ENCODE measurements around the gene CAPN13. TPM values are rescaled to one million over a fixed set of nuclear protein-coding genes. Genes with fewer than 3 reads are reported as not detected.

CAPN13 gene
- total and polyA plus RNA-seq, 2 donors (not counting 1 experiment from before 2014, with no cell fraction given): not detected

DNA sequence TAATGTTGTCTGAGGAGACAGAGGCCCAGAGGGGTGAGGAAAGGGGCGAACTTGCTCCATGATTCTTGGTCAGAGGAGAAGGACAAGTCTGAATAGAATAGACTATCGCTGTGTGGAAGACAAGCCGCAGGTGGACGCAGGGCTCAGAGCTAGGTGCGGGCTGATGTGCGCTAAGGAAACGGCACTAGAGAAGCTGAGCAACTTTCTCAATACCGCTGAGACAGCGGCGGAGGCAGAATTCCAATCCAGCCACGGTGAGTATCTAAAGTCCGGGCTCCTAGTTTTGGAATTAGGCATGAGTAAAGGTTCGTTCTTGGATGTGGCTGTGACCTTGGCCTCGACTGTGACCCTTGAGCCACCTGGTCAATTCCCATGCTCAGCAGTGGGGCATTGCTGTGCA is 47.8 kb downstream of the CAPN13 start:
- Histone ChIP-seq H3K79me2 (ENCODE audit: control insufficient read depth, insufficient read depth, low read length) (no peaks in the 10 kb centered on the region), H3K27me3 (replicated peaks in 1 of 4; ENCODE audit: control extremely low read depth in 1 of 4, control insufficient read depth in 3 of 4, insufficient read depth in 4 of 4, low read length in 3 of 4) (peaks cover 0 to 2% (median 0%) of the 10 kb centered on the region in 4 experiments), H3K27ac (ENCODE audit: low read length in 2 of 2) (no peak overlapping the region), H3K4me2 (replicated peaks; ENCODE audit: low read depth, low read length, poor library complexity, severe bottlenecking) (no peak overlapping the region), H2AFZ (ENCODE audit: insufficient read depth, low read depth, low read length, poor library complexity, severe bottlenecking) (no peak overlapping the region), H3K9me3 (ENCODE audit: control extremely low read depth in 1 of 3, control insufficient read depth in 2 of 3, insufficient read depth in 1 of 3, low read length in 2 of 3) (no peaks in the 10 kb centered on the region), H4K20me1 (ENCODE audit: control insufficient read depth, insufficient read depth, low read length, poor library complexity, severe bottlenecking) (no peaks in the 10 kb centered on the region), H3K4me1 (ENCODE audit: control insufficient read depth in 2 of 2, insufficient read depth in 2 of 2, low read length in 2 of 2) (no peaks in the 10 kb centered on the region), H3K4me3 (ENCODE audit: control extremely low read depth in 1 of 5, extremely low read depth in 1 of 5, insufficient read depth in 1 of 5, low read depth in 2 of 5, low read length in 4 of 5) (no peak overlapping the region), H3K36me3 (replicated peaks in 1 of 2; ENCODE audit: control extremely low read depth in 1 of 2, control insufficient read depth in 1 of 2, extremely low read depth in 1 of 2, insufficient read depth in 2 of 2, low read length in 1 of 2) (no peaks in the 10 kb centered on the region), H3K9ac (ENCODE audit: low read length) (no peak overlapping the region)
- intact Hi-C loops (cut with micrococcal nuclease): no loop called here
- no peak overlapping the region for H3K27ac Mint-ChIP-seq
- no peaks in the 10 kb centered on the region for H3K9me3 Mint-ChIP-seq (ENCODE audit: insufficient read depth)
- TF ChIP-seq, protein P1, sequence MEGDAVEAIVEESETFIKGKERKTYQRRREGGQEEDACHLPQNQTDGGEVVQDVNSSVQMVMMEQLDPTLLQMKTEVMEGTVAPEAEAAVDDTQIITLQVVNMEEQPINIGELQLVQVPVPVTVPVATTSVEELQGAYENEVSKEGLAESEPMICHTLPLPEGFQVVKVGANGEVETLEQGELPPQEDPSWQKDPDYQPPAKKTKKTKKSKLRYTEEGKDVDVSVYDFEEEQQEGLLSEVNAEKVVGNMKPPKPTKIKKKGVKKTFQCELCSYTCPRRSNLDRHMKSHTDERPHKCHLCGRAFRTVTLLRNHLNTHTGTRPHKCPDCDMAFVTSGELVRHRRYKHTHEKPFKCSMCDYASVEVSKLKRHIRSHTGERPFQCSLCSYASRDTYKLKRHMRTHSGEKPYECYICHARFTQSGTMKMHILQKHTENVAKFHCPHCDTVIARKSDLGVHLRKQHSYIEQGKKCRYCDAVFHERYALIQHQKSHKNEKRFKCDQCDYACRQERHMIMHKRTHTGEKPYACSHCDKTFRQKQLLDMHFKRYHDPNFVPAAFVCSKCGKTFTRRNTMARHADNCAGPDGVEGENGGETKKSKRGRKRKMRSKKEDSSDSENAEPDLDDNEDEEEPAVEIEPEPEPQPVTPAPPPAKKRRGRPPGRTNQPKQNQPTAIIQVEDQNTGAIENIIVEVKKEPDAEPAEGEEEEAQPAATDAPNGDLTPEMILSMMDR (IDR thresholded peaks at IDR 0.05): no peak
- no peak for TF ChIP-seq EZH2 (IDR thresholded peaks at IDR 0.05; ENCODE audit: borderline replicate concordance, insufficient read depth, low read depth, low read length, poor library complexity, severe bottlenecking)
- no peak for DNase-seq
- no peaks in the 10 kb centered on the region for H3K4me1 Mint-ChIP-seq
- peaks cover 28% of the 10 kb centered on the region for H3K27me3 Mint-ChIP-seq
- POLR2A ChIA-PET: no interaction called here
- 95% methylated on average over 14 of the region's 14 CpGs for WGBS (ENCODE audit: insufficient coverage)
- no peak for ATAC-seq (ENCODE audit: low read depth)
- CTCF ChIA-PET: no interaction called here
- H3K4me3 Mint-ChIP-seq: no peak overlapping the region

DNA sequence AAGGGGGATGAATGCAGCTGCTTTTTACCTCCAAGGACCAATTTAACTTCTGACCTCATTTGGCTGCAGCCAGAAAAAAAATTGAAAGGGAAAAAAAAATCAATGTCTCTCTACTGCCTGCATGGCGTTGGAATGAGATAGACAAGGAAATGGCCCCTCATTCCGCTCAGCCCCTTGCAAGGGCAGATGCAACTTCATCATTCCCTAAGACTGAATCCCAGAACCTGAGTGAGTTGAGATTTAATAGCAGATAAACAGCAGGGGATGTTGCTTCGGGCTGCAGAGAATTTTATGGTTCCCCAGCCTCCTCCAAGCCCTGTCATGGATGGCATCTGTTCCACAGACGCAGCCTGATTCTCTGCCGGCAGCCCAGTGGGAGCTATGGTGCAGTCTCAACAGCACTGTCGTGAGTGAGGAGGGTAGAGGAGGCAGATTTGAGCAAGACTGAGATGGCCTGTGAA is 49.0 kb downstream of the CAPN13 start:
- H3K4me3 ChIP-seq (ENCODE audit: control extremely low read depth in 1 of 5, extremely low read depth in 1 of 5, insufficient read depth in 1 of 5, low read depth in 2 of 5, low read length in 4 of 5): no peak overlapping the region
- no peaks in the 10 kb centered on the region for H3K36me3 ChIP-seq (replicated peaks in 1 of 2; ENCODE audit: control extremely low read depth in 1 of 2, control insufficient read depth in 1 of 2, extremely low read depth in 1 of 2, insufficient read depth in 2 of 2, low read length in 1 of 2)
- WGBS (ENCODE audit: insufficient coverage): 63% methylated on average over 4 of the region's 6 CpGs
- no peak overlapping the region for H3K9ac ChIP-seq (ENCODE audit: low read length)
- H3K79me2 ChIP-seq (ENCODE audit: control insufficient read depth, insufficient read depth, low read length): no peaks in the 10 kb centered on the region
- intact Hi-C loops (cut with micrococcal nuclease): no loop called here
- CTCF ChIA-PET: no interaction called here
- no peak overlapping the region for H2AFZ ChIP-seq (ENCODE audit: insufficient read depth, low read depth, low read length, poor library complexity, severe bottlenecking)
- peaks cover 0 to 2% (median 0%) of the 10 kb centered on the region in 4 experiments for H3K27me3 ChIP-seq (replicated peaks in 1 of 4; ENCODE audit: control extremely low read depth in 1 of 4, control insufficient read depth in 3 of 4, insufficient read depth in 4 of 4, low read length in 3 of 4)
- no peaks in the 10 kb centered on the region for H3K9me3 ChIP-seq (ENCODE audit: control extremely low read depth in 1 of 3, control insufficient read depth in 2 of 3, insufficient read depth in 1 of 3, low read length in 2 of 3)
- ATAC-seq (ENCODE audit: low read depth) (no peak), DNase-seq (no peak)
- H3K4me1 ChIP-seq (ENCODE audit: control insufficient read depth in 2 of 2, insufficient read depth in 2 of 2, low read length in 2 of 2): no peaks in the 10 kb centered on the region
- peaks cover 30% of the 10 kb centered on the region for H3K27me3 Mint-ChIP-seq
- POLR2A ChIA-PET: no interaction called here
- no peak overlapping the region for H3K4me2 ChIP-seq (replicated peaks; ENCODE audit: low read depth, low read length, poor library complexity, severe bottlenecking)
- no peak overlapping the region for H3K27ac ChIP-seq (ENCODE audit: low read length in 2 of 2)
- no peaks in the 10 kb centered on the region for H3K4me1 Mint-ChIP-seq
- H3K4me3 Mint-ChIP-seq: no peak overlapping the region
- TF ChIP-seq, protein P1 (IDR thresholded peaks at IDR 0.05): no peak
- no peak for TF ChIP-seq EZH2 (IDR thresholded peaks at IDR 0.05; ENCODE audit: borderline replicate concordance, insufficient read depth, low read depth, low read length, poor library complexity, severe bottlenecking)
- H3K27ac Mint-ChIP-seq: no peak overlapping the region
- H3K9me3 Mint-ChIP-seq (ENCODE audit: insufficient read depth): no peaks in the 10 kb centered on the region
- no peaks in the 10 kb centered on the region for H4K20me1 ChIP-seq (ENCODE audit: control insufficient read depth, insufficient read depth, low read length, poor library complexity, severe bottlenecking)
